ENCODE measurements around the gene PDE1A.

PDE1A gene

GRCh38 chr2:182355815-182356214 is 71.0 kb downstream of the PDE1A start:
- DNase-seq (ENCODE audit: low read depth in 1 of 2, low spot score in 1 of 2), result no peak
- no peak for TF ChIP-seq CTCF (IDR thresholded peaks at IDR 0.05; ENCODE audit: insufficient read depth, low read length)
- TF ChIP-seq POLR2AphosphoS5 (IDR thresholded peaks at IDR 0.05; ENCODE audit: low read depth), result no peak
- TF ChIP-seq SPI1 (IDR thresholded peaks at IDR 0.05; ENCODE audit: borderline replicate concordance, low read depth), result no peak
- TF ChIP-seq REST (IDR thresholded peaks at IDR 0.05; ENCODE audit: insufficient replicate concordance, low read depth), result no peak
- TF ChIP-seq GABPA (IDR thresholded peaks at IDR 0.05; ENCODE audit: low read depth), result no peak
- Histone ChIP-seq H3K27me3 (ENCODE audit: insufficient read depth, poor library complexity, severe bottlenecking) (no peaks in the 10 kb centered on the region), H3K27ac (replicated peaks) (no peak overlapping the region), H3K4me3 (replicated peaks; ENCODE audit: insufficient read depth, low read length) (no peak overlapping the region)

- Histone ChIP-seq H3K4me3 (replicated peaks; ENCODE audit: insufficient read depth, low read length) (no peak overlapping the region), H3K27ac (replicated peaks) (no peak overlapping the region), H3K27me3 (ENCODE audit: insufficient read depth, poor library complexity, severe bottlenecking) (no peaks in the 10 kb centered on the region)
- no peak for DNase-seq (ENCODE audit: low read depth in 1 of 2, low spot score in 1 of 2)
- no peak for TF ChIP-seq POLR2AphosphoS5 (IDR thresholded peaks at IDR 0.05; ENCODE audit: low read depth)
Measured at GRCh38 chr2:182351427-182351826, 75.4 kb downstream of the PDE1A start.

- Histone ChIP-seq H3K27ac (replicated peaks) (no peak overlapping the region), H3K4me3 (replicated peaks; ENCODE audit: insufficient read depth, low read length) (no peak overlapping the region), H3K27me3 (ENCODE audit: insufficient read depth, poor library complexity, severe bottlenecking) (no peaks in the 10 kb centered on the region)
- TF ChIP-seq GABPA (IDR thresholded peaks at IDR 0.05; ENCODE audit: low read depth) (no peak), CTCF (IDR thresholded peaks at IDR 0.05; ENCODE audit: insufficient read depth, low read length) (no peak), REST (IDR thresholded peaks at IDR 0.05; ENCODE audit: insufficient replicate concordance, low read depth) (no peak), SPI1 (IDR thresholded peaks at IDR 0.05; ENCODE audit: borderline replicate concordance, low read depth) (no peak), POLR2AphosphoS5 (IDR thresholded peaks at IDR 0.05; ENCODE audit: low read depth) (no peak)
- DNase-seq (ENCODE audit: low read depth in 1 of 2, low spot score in 1 of 2), result no peak
Measured at GRCh38 chr2:182349268-182349667, 77.6 kb downstream of the PDE1A start.

GRCh38 chr2:182345384-182345783 is 81.5 kb downstream of the PDE1A start:
- no peak for DNase-seq (ENCODE audit: low read depth in 1 of 2, low spot score in 1 of 2)
- Histone ChIP-seq H3K27me3 (ENCODE audit: insufficient read depth, poor library complexity, severe bottlenecking) (no peaks in the 10 kb centered on the region), H3K27ac (replicated peaks) (no peak overlapping the region), H3K4me3 (replicated peaks; ENCODE audit: insufficient read depth, low read length) (no peak overlapping the region)
- TF ChIP-seq POLR2AphosphoS5 (IDR thresholded peaks at IDR 0.05; ENCODE audit: low read depth) (no peak), CTCF (IDR thresholded peaks at IDR 0.05; ENCODE audit: insufficient read depth, low read length) (no peak), REST (IDR thresholded peaks at IDR 0.05; ENCODE audit: insufficient replicate concordance, low read depth) (no peak), SPI1 (IDR thresholded peaks at IDR 0.05; ENCODE audit: borderline replicate concordance, low read depth) (no peak), GABPA (IDR thresholded peaks at IDR 0.05; ENCODE audit: low read depth) (no peak)

Data from HL-60 (cell line).